ENCODE data around the gene ADGRD1. TPM values are rescaled to one million over a fixed set of nuclear protein-coding genes. Genes with fewer than 3 reads are reported as not detected.

The ADGRD1 gene
- total and polyA plus RNA-seq, 2 of the 8 experiments (the other 6 are each of a cell fraction or from before 2014, with no cell fraction given): 0.36 to 0.48 TPM

DNA sequence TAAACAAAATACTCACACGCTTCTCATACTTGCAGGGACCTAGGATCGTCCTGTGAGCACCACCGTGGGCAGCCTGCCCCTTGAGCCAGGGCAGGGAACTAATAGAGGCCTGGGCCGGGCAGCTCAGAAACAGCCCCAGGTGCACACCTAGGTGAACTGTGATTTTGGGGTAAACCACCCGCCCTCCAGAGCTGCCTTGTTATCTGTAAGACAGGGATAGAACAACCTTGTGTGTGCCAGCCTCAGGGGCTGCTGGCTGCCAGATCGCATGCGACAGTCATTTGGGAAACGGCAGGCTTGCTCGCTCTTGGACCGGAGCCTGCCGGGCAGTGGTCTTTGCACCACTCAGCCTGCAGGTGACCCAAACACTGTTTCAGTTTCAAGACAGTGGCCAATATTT is 86.8 kb downstream of the ADGRD1 start:
- H3K18ac ChIP-seq (ENCODE audit: extremely low read depth, low read length): no peak overlapping the region
- no peak overlapping the region for H3K4ac ChIP-seq (replicated peaks; ENCODE audit: insufficient read length, low read depth, low read length)
- TF ChIP-seq TBP (IDR thresholded peaks at IDR 0.05; ENCODE audit: low read depth, low read length): no peak
- TF ChIP-seq, protein P1, sequence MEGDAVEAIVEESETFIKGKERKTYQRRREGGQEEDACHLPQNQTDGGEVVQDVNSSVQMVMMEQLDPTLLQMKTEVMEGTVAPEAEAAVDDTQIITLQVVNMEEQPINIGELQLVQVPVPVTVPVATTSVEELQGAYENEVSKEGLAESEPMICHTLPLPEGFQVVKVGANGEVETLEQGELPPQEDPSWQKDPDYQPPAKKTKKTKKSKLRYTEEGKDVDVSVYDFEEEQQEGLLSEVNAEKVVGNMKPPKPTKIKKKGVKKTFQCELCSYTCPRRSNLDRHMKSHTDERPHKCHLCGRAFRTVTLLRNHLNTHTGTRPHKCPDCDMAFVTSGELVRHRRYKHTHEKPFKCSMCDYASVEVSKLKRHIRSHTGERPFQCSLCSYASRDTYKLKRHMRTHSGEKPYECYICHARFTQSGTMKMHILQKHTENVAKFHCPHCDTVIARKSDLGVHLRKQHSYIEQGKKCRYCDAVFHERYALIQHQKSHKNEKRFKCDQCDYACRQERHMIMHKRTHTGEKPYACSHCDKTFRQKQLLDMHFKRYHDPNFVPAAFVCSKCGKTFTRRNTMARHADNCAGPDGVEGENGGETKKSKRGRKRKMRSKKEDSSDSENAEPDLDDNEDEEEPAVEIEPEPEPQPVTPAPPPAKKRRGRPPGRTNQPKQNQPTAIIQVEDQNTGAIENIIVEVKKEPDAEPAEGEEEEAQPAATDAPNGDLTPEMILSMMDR (IDR thresholded peaks at IDR 0.05; ENCODE audit: control extremely low read depth in 1 of 3, insufficient read depth in 1 of 3, low read depth in 1 of 3, low read length in 3 of 3): no peak
- TF ChIP-seq CBX5 (IDR thresholded peaks at IDR 0.05; ENCODE audit: low read depth, low read length): no peak
- TF ChIP-seq SP2 (IDR thresholded peaks at IDR 0.05; ENCODE audit: low read length): no peak
- H3K27ac ChIP-seq (ENCODE audit: low read depth, low read length): no peak overlapping the region
- H4K91ac ChIP-seq (replicated peaks; ENCODE audit: insufficient read length, low read length): no peak overlapping the region
- no peak overlapping the region for H3K9ac ChIP-seq (replicated peaks in 1 of 4; ENCODE audit: extremely low read depth in 1 of 4, low read depth in 3 of 4, low read length in 3 of 4)
- no peak for FAIRE-seq
- no peaks in the 10 kb centered on the region for H3K79me1 ChIP-seq (ENCODE audit: low read depth, low read length)
- H2BK5ac ChIP-seq (ENCODE audit: low read depth, low read length): no peak overlapping the region
- H3K4me2 ChIP-seq (ENCODE audit: insufficient read depth in 1 of 2, low read depth in 2 of 2, low read length in 2 of 2): no peak overlapping the region
- peaks cover 3 to 12% of the 10 kb centered on the region in 2 experiments; a peak in 1 of 4 replicates for H3K9me3 ChIP-seq (ENCODE audit: insufficient read depth in 2 of 2, low read depth in 1 of 2, low read length in 1 of 2)
- H2BK120ac ChIP-seq (replicated peaks; ENCODE audit: low read depth, low read length): no peak overlapping the region
- H2BK12ac ChIP-seq (ENCODE audit: low read depth, low read length): no peak overlapping the region
- H3K4me1 ChIP-seq (replicated peaks in 1 of 4; ENCODE audit: control insufficient read depth in 3 of 4, insufficient read depth in 4 of 4, low read length in 3 of 4): no peaks in the 10 kb centered on the region; a peak in 1 of 7 replicates
- no peaks in the 10 kb centered on the region for H3K79me2 ChIP-seq (ENCODE audit: control insufficient read depth in 1 of 2, insufficient read depth in 2 of 2, low read length in 2 of 2)
- H4K5ac ChIP-seq (ENCODE audit: insufficient read length, low read depth, low read length): no peak overlapping the region
- H4K8ac ChIP-seq (ENCODE audit: extremely low read depth, insufficient read depth, low read length): no peak overlapping the region
- no peaks in the 10 kb centered on the region for H3K23me2 ChIP-seq (ENCODE audit: low read depth, low read length)
- no peaks in the 10 kb centered on the region for H3K36me3 ChIP-seq (ENCODE audit: control insufficient read depth in 2 of 4, insufficient read depth in 4 of 4, low read length in 3 of 4)
- 91% methylated on average over 11 of the region's 11 CpGs; no CpG with 5 or more reads in 1 of the 2 experiments for WGBS, 2 experiments (ENCODE audit: extremely low coverage in 1 of 2, insufficient coverage in 1 of 2, insufficient read length in 1 of 2, insufficient replicate concordance in 2 of 2, low coverage in 1 of 2, low lambda C conversion rate in 2 of 2, missing lambda C conversion rate in 1 of 2)
- no peak overlapping the region for H2AK5ac ChIP-seq (ENCODE audit: low read depth, low read length)
- no peak overlapping the region for H3K4me3 ChIP-seq (ENCODE audit: extremely low read depth in 1 of 4, insufficient read depth in 2 of 4, low read depth in 3 of 4, low read length in 4 of 4)
- ChIA-PET CTCF (ENCODE audit: partially characterized antibody) (interaction anchor here (0.6 to 1.3 kb wide), 3 partner anchors 19 to 118 kb away, joined by 3 read pairs; no protein-coding TSS in a partner anchor), POLR2A (ENCODE audit: partially characterized antibody) (no interaction called here)
- no peak overlapping the region for H3K14ac ChIP-seq (ENCODE audit: insufficient read length)
- H3K23ac ChIP-seq (ENCODE audit: insufficient read length): no peak overlapping the region
- no peak overlapping the region for H2BK15ac ChIP-seq (ENCODE audit: low read length)
- peaks cover 0 to 1% of the 10 kb centered on the region in 2 experiments for H4K20me1 ChIP-seq (replicated peaks in 1 of 2; ENCODE audit: control insufficient read depth in 1 of 2, insufficient read depth in 2 of 2, low read length in 2 of 2)
- no peak overlapping the region for H2AFZ ChIP-seq (ENCODE audit: low read length)
- H3K56ac ChIP-seq (replicated peaks; ENCODE audit: insufficient read length, low read depth, low read length): no peak overlapping the region
- no peak overlapping the region for H2BK20ac ChIP-seq (ENCODE audit: low read length)
- DNase-seq (ENCODE audit: low read depth in 1 of 2, low spot score in 2 of 2): no peak
- H3K27me3 ChIP-seq (replicated peaks in 1 of 4; ENCODE audit: control insufficient read depth in 3 of 4, extremely low read depth in 1 of 4, insufficient read depth in 3 of 4, low read length in 3 of 4): no peaks in the 10 kb centered on the region

Measured in H1 (cell line).